Vagina (tissue), 2 donors: ENCODE measurements around the gene SNRNP70.

Source experiments
- POLR2AphosphoS5 ChIP-seq, 2 donors: sonication (generic); formaldehyde crosslinking; IDR thresholded peaks; one replicate each; pipeline ENCODE4 v1.9.0; 2017; ENCODE audit warnings: antibody characterized with exemption in 2 of 2, mild to moderate bottlenecking in 2 of 2, low read depth in 1 of 2; ENCODE audit not compliant: insufficient read depth in 1 of 2
- TF ChIP-seq, protein P1 (sequence below), 3 experiments: fragments of 450-650 bp in 2 of 3; fragments of 200-600 bp in 1 of 3; sonication (generic) in 1 of 3; IDR thresholded peaks; one replicate each; pipeline ENCODE4 v1.5.1; 2017 to 2019; ENCODE audit warnings: antibody characterized with exemption in 3 of 3, mild to moderate bottlenecking in 2 of 3, moderate library complexity in 2 of 3

DNA sequence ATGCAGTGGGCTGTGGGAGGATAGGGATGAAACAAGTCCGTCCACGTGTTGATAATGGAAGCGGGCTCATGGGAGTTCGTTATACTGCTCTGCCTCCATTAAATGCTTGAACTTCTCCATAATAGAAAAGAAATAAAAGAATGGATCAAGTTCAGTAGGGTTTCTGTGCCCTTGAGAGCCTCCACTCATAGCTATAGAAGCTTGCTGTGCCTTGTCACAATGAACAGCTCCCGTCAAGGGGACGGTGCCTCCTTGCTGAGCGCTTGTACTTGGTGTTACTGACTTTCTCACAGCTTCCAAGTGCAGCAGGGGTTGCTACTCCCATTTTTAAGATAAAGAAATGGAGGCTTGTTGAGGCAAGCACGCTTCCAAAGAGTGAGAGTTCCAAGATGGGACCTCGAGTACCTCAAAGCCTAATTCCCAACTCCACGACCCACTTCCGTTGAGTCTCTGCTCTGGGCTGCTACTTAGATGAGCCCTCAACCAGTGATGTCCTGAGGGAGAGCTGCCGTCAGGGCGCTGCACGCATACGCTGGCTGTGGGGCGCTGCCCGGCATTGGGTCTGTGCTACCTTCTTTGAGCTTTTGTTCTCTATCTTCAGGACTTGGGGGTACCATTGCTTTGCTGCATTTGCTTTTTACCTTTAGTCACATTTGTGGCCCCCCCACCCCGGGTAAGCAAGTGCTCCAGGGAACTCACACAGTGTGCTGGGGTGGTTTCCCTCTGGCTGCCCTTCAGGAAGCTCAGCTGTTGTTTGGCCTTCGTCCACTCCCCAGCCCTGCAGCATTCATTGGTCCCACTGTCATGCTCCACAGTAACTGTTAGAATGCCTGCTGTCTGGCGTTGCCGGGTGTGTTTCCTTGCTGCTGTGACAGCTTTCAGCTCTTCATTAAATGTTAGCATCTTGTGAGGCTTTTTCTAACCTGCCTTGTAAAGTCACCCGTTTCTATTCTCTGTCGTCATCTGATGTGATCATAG is 9.5 kb downstream of the SNRNP70 start:
- TF ChIP-seq, protein P1, sequence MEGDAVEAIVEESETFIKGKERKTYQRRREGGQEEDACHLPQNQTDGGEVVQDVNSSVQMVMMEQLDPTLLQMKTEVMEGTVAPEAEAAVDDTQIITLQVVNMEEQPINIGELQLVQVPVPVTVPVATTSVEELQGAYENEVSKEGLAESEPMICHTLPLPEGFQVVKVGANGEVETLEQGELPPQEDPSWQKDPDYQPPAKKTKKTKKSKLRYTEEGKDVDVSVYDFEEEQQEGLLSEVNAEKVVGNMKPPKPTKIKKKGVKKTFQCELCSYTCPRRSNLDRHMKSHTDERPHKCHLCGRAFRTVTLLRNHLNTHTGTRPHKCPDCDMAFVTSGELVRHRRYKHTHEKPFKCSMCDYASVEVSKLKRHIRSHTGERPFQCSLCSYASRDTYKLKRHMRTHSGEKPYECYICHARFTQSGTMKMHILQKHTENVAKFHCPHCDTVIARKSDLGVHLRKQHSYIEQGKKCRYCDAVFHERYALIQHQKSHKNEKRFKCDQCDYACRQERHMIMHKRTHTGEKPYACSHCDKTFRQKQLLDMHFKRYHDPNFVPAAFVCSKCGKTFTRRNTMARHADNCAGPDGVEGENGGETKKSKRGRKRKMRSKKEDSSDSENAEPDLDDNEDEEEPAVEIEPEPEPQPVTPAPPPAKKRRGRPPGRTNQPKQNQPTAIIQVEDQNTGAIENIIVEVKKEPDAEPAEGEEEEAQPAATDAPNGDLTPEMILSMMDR (IDR thresholded peaks at IDR 0.05): no peak
- TF ChIP-seq POLR2AphosphoS5 (IDR thresholded peaks at IDR 0.05; ENCODE audit: insufficient read depth in 1 of 2, low read depth in 1 of 2): no peak
